Upper lobe of left lung (tissue), 6 donors: ENCODE results near the gene SPINT1. TPM values are rescaled to one million over a fixed set of nuclear protein-coding genes. Genes with fewer than 3 reads are reported as not detected.
A peak's percentile ranks its signal among the peaks of the same experiment; 100 is the strongest.

Source experiments
- ATAC-seq, 2 donors: fragments of 200-7000 bp; cut with Tn5 transposase; one replicate each; pipeline ENCODE4 v1.9.1; 2022; ENCODE audit warnings: mild to moderate bottlenecking in 2 of 2, moderate library complexity in 2 of 2; ENCODE audit not compliant: low FRiP score in 2 of 2
- DNase-seq, 2 donors: peaks; one replicate each; pipeline ENCODE4 v3.0.0-alpha.2; 2019 to 2020
- H3K27ac ChIP-seq, 4 donors: fragments of 200-600 bp; sonication (generic); one replicate each; pipeline ENCODE4 v1.5.1; 2016 to 2019
- H3K27me3 ChIP-seq, 4 donors: fragments of 200-600 bp; sonication (generic); one replicate each; pipeline ENCODE4 v1.5.1; 2017 to 2019
- H3K36me3 ChIP-seq, 4 donors: fragments of 200-600 bp; sonication (generic); one replicate each; pipeline ENCODE4 v1.5.1; 2016 to 2019
- H3K4me1 ChIP-seq, 4 donors: fragments of 200-600 bp; sonication (generic); one replicate each; pipeline ENCODE4 v1.5.1; 2018 to 2019
- H3K4me3 ChIP-seq, 4 donors: fragments of 200-600 bp; sonication (generic); one replicate each; pipeline ENCODE4 v1.5.1; 2017 to 2019; ENCODE audit warnings: mild to moderate bottlenecking in 2 of 4, moderate library complexity in 1 of 4
- H3K9me3 ChIP-seq, 4 donors: fragments of 200-600 bp; sonication (generic); one replicate each; pipeline ENCODE4 v1.5.1; 2018 to 2019
- CTCF ChIP-seq, 6 experiments: fragments of 450-650 bp in 4 of 6; fragments of 200-600 bp in 2 of 6; sonication (generic) in 2 of 6; IDR thresholded peaks; one replicate each; pipeline ENCODE4 v1.5.1; 2016 to 2019; ENCODE audit warnings: antibody characterized with exemption in 6 of 6
- EP300 ChIP-seq, 4 donors: sonication (generic); formaldehyde crosslinking; IDR thresholded peaks; one replicate each; pipeline ENCODE4 v1.5.1; 2017; ENCODE audit warnings: antibody characterized with exemption in 4 of 4, control low read depth in 2 of 4
- POLR2A ChIP-seq, 4 donors: fragments of 450-650 bp; IDR thresholded peaks; one replicate each; pipeline ENCODE4 v1.5.1; 2016 to 2017; ENCODE audit warnings: antibody characterized with exemption in 4 of 4, mild to moderate bottlenecking in 2 of 4
- POLR2AphosphoS5 ChIP-seq, 2 donors: sonication (generic); formaldehyde crosslinking; IDR thresholded peaks; one replicate each; pipeline ENCODE4 v1.5.1; 2017; ENCODE audit warnings: antibody characterized with exemption in 2 of 2
- WGBS, 2 donors: methylation state at CpG; one replicate each; pipeline ENCODE4 v1.1.5; 2017 to 2018; 5-methylcytosine and 5-hydroxymethylcytosine counted together
- total RNA-seq, 6 donors: library from RNA; depleted of rRNA in 4 of 6; stranded (reverse); fragments of >200 nt in 4 of 6; gene quantifications; one replicate each; pipeline versions ENCODE4 v1.1.0 to v1.2.1, GENCODE V29; 2016 to 2021
- donor health status: DM: no; HTN: no; CAD: no; lungs with moderate emphysema.
- donor health status: DM: no; HTN: yes; CAD: no; lungs with severe emphysema.

Gene SPINT1
- total RNA-seq, 6 donors from 2014 or later: 99.3 to 252 (median 163) TPM

GRCh38 chr15:40899536-40900207, 55.8 kb downstream of the SPINT1 start:
- 93 to 96% methylated on average over 26 to 30 of the region's 33 CpGs for WGBS, 2 donors
- no peak overlapping the region for H3K4me3 ChIP-seq
- TF ChIP-seq EP300 (IDR thresholded peaks at IDR 0.05) (no peak), POLR2AphosphoS5 (IDR thresholded peaks at IDR 0.05) (no peak), POLR2A (IDR thresholded peaks at IDR 0.05) (no peak), CTCF (IDR thresholded peaks at IDR 0.05) (no peak)
- peak in 1 of 2 donors; percentile 60 for DNase-seq
- H3K4me1 ChIP-seq: peaks cover 28 to 50% (median 37%) of the 10 kb centered on the region in 4 donors
- H3K27me3 ChIP-seq: no peaks in the 10 kb centered on the region
- no peak for ATAC-seq
- H3K36me3 ChIP-seq: peaks cover 26 to 82% (median 60%) of the 10 kb centered on the region in 4 donors
- H3K9me3 ChIP-seq: no peaks in the 10 kb centered on the region
- no peak overlapping the region for H3K27ac ChIP-seq

- H3K4me1 ChIP-seq: peaks cover 30 to 52% (median 39%) of the 10 kb centered on the region in 4 donors
- no peak overlapping the region for H3K4me3 ChIP-seq
- no peak overlapping the region for H3K27ac ChIP-seq
- 95 to 96% methylated on average over 24 to 34 of the region's 36 CpGs for WGBS, 2 donors
- H3K36me3 ChIP-seq: peaks cover 26 to 81% (median 60%) of the 10 kb centered on the region in 4 donors
- no peak for ATAC-seq
- no peaks in the 10 kb centered on the region for H3K27me3 ChIP-seq
- H3K9me3 ChIP-seq: no peaks in the 10 kb centered on the region
- peak in 1 of 2 donors; percentile 73 for DNase-seq
- no peak for TF ChIP-seq CTCF (IDR thresholded peaks at IDR 0.05)
- TF ChIP-seq POLR2AphosphoS5 (IDR thresholded peaks at IDR 0.05): no peak
- no peak for TF ChIP-seq EP300 (IDR thresholded peaks at IDR 0.05)
- TF ChIP-seq POLR2A (IDR thresholded peaks at IDR 0.05): no peak
Observed at GRCh38 chr15:40900256-40901052, 56.6 kb downstream of the SPINT1 start.

- no peak overlapping the region for H3K4me3 ChIP-seq
- WGBS, 2 donors: 62 to 67% methylated on average over 5 of the region's 5 CpGs
- DNase-seq (no peak), ATAC-seq (no peak)
- peaks cover 32 to 52% (median 39%) of the 10 kb centered on the region in 4 donors for H3K4me1 ChIP-seq
- no peaks in the 10 kb centered on the region for H3K27me3 ChIP-seq
- no peaks in the 10 kb centered on the region for H3K9me3 ChIP-seq
- no peak for TF ChIP-seq EP300 (IDR thresholded peaks at IDR 0.05)
- TF ChIP-seq POLR2A (IDR thresholded peaks at IDR 0.05): no peak
- no peak for TF ChIP-seq CTCF (IDR thresholded peaks at IDR 0.05)
- no peak for TF ChIP-seq POLR2AphosphoS5 (IDR thresholded peaks at IDR 0.05)
- H3K36me3 ChIP-seq: peaks cover 26 to 75% (median 59%) of the 10 kb centered on the region in 4 donors
- H3K27ac ChIP-seq: no peak overlapping the region
Observed at GRCh38 chr15:40901053-40901443, 57.2 kb downstream of the SPINT1 start.

- ATAC-seq: peak in 1 of 2 donors; percentile 5
- WGBS, 2 donors: 60 to 71% methylated on average over 17 to 28 of the region's 33 CpGs
- DNase-seq: peak; percentile 67 to 87
- Histone ChIP-seq H3K36me3 (peaks cover 26 to 60% (median 51%) of the 10 kb centered on the region in 4 donors), H3K4me1 (peaks cover 47 to 64% (median 53%) of the 10 kb centered on the region in 4 donors), H3K27ac (peak overlapping the region; percentile 39 to 93 (median 80)), H3K27me3 (no peaks in the 10 kb centered on the region), H3K4me3 (peak overlapping the region in 1 of 4 donors; percentile 4), H3K9me3 (no peaks in the 10 kb centered on the region)
- TF ChIP-seq EP300 (IDR thresholded peaks at IDR 0.05): no peak
- TF ChIP-seq POLR2AphosphoS5 (IDR thresholded peaks at IDR 0.05): peak; percentile 53 to 60
Observed at GRCh38 chr15:40902605-40903561, 59.0 kb downstream of the SPINT1 start.
